GM18907 (cell line): ENCODE data around the gene LSP1.

ENCODE experiments used
- ATAC-seq: cut with Tn5 transposase; IDR thresholded peaks from one replicate; pipeline ENCODE4 v1.9.1; 2021; ENCODE audit warnings: mild to moderate bottlenecking, moderate library complexity; ENCODE audit not compliant: unreplicated experiment

The LSP1 gene

DNA sequence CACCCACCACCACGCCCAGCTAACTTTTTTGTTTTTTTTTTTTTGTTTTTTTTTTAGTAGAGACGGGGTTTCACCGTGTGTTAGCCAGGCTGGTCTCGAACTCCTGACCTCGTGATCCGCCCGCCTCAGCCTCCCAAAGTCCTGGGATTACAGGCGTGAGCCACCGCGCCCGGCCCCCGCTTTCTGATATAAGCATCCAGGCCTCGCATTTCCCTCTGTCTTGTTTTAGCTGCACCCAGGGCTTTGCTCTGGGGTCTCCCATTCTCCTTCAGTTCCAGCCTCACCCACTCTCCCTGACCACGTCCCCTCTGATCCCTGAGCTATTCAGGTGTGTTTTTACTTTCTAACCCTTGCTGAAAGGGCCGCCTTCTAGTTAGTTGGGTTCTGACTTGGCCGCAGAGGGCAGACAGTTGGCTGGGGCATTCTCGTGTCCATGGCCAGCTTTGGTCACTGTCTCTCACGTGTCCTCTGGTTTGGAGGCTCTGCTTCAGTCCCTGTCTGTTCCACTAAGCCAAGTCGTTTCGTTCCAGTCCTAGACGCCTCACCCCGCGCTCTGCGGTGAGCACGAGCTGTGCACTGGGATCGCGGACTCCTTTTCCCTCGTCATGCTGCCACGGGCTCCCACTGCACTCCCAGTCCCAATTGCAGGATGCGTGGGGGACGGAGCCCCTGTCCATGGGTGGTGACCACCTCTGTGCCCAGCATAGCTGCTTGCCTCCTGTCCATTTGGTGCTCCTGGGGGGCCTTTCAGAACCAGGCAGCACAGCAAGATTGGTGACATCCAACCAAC, 60.6 kb downstream of the LSP1 start:
- ATAC-seq: no peak

- ATAC-seq: no peak
These were observed 62.9 kb downstream of the LSP1 start for GRCh38 chr11:1915795-1916131.

DNA sequence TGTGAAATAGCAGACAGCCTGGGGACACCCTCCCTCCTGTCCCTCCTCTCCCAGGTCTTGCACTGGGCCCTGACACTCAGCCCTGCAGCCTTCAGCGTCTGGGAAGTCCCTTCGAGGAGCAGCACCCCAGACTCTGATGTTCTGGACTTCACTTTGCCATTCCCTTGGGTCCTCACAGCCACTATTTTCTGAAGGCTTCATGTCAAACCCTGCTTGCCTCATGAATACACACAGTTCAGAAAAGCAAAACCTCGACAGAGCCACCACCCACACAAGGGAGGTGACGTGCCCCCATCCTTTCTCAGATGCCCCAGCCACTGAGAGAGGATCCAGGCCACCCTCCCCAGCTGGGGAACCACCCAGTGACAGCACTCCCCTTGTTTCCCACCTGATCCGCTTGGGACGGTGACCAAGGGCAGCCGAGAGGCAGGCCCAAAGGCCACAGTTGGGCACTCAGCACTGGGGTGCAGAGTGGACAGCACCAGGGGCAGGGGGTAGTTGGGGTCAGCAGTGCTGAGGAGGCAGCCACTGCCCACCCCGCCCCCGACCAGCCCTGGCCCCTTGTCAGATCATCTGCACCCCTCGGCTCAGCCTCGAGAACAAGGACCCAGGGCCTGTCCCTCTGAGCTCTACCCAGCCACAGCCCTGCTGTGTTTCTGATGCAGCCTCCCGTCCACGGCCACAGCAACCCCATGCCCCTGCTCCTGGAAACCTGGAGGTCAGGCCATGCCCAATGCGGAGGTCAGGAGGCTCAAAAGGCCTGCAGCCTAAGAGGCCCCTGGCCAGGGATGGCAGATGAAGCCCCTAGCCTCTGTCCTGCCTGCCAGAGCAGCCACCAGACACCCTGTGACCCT, 63.5 kb downstream of the LSP1 start:
- peak; percentile 51 for ATAC-seq

GRCh38 chr11:1916986-1917522, 64.2 kb downstream of the LSP1 start:
- no peak for ATAC-seq

- ATAC-seq: no peak
These were observed 64.9 kb downstream of the LSP1 start for GRCh38 chr11:1917523-1918435.

GRCh38 chr11:1918436-1919315, 65.8 kb downstream of the LSP1 start:
- no peak for ATAC-seq

DNA sequence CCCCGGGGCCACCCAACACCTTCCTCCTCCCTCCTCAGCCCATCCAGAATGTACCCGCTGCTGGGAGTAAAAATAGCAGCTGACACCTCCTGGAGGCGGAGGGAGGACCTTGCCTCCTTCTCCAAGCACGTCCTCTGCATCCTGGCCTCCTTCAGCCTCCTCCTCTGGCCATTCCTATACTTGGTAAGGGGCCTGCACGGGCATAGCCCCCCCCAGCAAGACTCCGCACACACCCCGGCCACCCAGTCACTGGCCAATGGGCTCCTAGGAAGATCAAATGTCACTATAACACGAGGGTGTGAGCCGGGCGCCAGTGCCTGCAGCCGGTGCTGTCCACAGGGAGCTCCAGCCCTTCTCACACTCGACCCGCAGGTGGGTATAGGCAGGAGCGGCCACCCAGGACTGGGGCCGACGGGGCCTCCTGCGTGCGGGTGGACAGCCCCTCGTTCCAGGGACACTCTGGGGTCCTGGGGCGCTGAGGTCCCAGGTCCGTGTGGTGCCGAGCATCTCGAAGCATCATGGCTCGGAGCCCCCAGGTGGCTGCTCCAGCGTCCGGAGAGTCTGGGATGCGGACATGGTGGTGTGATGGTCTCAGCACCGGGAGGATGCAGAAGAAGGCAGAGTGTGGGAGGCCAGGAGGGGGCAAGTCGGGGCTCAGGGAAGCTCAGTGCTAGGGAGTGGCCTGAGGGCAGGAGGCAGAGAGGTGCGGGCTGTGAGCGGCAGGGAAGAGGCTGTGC, 66.7 kb downstream of the LSP1 start, which contains the start of gene TNNT3:
TSS of gene TNNT3 (plus strand) at position 313 of the 737 bp plus-strand sequence. CDS start 3,172 bp downstream, outside the sequence.
- no peak for ATAC-seq

GRCh38 chr11:1920128-1920908, 67.4 kb downstream of the LSP1 start:
- no peak for ATAC-seq

GRCh38 chr11:1920909-1921573, 68.2 kb downstream of the LSP1 start:
- ATAC-seq: no peak

- no peak for ATAC-seq
These were observed 68.8 kb downstream of the LSP1 start for GRCh38 chr11:1921574-1922141.

DNA sequence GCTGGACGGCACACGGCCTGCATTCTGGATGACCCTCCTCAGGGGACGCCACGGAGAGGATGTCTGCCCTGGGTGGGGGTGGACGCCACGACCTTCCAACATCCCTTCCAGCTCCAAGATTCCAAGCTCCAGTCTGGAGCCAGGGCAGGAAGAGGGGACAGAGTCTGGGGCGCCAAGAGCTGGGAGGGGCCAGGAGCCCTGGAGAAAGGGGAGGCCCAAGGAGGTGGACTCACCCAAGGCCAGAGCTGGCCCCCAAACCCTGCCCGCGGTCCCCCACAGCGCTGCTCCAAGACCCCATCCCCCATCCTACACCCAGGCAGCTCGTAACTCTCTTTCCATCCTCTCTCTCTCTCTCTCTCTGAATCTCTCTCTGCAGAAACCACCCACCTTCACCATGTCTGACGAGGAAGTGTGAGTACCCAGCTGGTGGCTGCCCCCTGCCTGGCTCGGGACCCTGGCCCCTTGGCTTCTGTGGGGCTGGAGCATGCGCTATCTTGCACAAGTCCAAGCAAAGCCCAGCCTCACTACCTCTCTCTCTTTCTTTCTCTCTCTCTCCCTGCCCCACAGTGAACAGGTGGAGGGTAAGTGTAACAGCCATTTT, 69.7 kb downstream of the LSP1 start:
- no peak for ATAC-seq

DNA sequence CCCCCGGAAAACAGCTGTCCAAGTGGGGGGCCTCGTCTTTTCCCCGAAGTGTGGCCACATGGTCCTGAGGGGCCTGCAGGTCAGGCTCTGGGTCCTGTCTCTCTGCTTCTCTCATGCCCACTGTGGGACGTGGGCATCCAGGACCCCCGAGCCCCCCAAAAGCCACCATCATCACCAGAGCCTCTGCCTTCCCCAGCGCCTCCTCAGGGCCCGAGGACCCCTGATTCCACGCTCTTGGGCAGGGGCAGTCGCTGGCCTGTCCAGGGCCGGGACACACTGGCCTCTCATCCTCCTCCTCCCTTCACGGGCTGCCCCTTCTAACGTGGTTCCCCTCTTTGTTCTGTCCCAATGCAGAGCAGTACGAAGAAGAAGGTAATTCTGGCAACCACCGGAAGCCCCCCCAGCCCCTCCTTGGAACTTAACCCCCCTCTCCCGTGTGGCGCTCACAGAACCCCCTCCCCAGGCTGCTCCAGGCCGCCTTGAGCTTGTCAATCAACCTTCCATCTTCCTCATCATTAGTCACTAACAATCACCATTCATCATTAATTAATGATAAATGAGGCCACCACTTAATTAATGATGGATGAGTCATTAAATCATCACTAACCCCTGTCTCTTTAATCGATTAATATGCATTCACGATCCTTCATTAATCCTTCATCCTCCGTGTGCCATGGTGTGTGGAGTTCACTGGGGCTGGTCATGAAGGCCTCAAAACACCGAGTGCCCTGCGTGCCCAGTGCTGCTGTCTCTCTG, 70.5 kb downstream of the LSP1 start:
- ATAC-seq: no peak

DNA sequence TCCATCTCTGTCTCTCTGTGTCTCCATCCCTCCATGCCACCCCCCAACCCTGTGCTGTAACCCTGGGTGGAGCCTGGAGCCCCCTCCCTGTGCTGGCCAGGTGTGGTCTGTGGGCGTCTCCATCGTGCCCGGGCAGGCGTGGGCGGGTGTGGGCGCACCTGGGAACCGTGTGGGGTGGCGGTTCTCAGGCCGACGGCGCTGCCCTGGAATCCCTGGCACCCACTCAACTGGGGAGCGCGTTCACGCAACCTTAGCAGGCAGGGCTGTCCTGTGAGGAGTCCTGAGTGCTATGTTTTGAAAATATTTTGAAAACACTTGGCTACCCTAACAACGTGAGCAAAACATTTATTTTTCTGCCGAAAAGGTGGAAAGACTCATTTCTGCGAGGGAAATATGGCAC, 71.3 kb downstream of the LSP1 start:
- no peak for ATAC-seq

DNA sequence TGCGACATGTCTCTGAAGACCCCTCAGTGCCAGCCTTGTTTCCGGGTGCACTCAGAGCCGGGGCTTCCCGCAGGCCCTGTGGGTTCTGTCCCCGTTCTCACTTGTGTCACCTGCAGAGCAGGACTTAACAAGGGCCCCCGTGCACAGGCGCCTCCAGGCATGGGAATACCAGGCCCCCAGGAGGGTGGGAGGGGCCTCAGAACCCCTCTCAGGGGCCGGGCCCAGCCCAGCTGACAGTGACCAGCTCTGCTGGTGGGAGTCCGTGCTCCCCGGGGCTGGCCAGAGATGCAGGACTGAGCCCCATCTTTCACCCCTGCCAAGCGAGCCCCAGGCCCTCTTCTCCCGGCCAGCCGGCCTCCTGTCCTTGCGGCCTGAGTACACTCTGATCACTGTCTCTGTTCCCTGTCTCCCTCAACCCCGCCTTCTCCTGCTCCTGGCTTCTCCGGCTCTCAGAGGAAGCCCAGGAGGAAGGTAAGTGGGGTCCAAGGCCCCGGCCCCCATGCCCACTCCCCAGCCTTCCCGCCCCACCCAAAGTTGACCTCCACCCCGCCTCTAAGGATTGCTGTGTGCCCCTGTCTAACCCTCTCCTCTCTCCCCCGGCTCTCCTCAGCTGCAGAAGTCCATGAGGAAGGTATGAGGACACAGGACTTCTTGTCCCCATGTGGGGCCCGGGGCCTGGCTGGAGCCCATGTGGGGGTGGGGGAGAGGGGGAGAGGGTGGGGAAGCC, 71.9 kb downstream of the LSP1 start:
- ATAC-seq: no peak

- ATAC-seq: no peak
These were observed 72.7 kb downstream of the LSP1 start for GRCh38 chr11:1925373-1926155.
